Hematopoietic multipotent progenitor cell treated with erythropoietin and hydrocortisone succinate and interleukin-3 and kit ligand, for 6 days (in vitro differentiated cells): ENCODE measurements around the gene PTGDR2.

ENCODE experiments used
- DNase-seq: peaks from one replicate; pipeline ENCODE4 v3.0.0-alpha.2; 2015

The PTGDR2 gene

DNA sequence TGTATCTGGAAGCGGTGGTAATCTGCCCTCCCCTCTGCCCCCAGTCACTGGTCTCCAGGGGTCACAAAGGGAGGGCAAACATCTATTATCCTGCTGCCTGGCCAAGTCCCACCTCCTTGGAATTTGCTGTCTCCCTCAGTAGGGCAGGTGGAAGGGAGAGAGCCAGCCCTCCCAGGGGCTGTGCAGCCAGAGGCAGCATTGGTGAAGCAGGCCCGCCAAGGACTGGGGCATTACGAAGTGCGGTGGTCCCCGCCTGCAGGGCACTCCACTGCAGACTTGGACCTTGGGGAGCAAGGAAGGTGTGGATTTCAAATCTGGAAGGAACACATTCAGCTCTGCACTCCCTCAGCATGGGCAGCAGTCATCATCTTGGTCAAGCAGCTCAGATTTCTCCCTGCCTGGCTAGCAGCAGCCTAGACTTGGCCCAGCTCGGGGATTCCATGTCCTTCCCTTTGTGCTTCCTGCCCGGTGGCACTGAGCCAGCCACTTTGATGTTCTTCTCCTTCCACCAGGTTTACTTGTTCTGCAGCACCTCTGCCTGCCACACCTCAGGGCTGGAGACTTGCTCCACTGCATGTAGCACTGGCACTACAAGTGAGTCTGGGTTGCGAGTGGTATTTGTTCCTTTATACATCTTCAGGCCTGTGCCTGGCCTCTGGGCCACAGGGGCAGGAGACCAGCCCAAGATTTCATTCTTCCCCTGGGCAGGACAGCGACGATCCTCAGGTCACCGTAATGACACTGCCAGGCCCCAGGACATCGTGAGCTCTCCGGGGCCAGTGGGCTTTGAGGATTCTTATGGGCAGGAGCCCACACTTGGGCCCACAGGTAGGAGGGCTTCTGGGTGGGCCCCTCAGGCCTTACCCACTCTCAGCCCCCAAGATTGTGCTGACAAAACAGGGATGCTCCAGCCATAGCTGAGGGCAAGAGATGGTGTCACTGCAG, 18.9 kb upstream of the PTGDR2 start:
- DNase-seq, result no peak

DNA sequence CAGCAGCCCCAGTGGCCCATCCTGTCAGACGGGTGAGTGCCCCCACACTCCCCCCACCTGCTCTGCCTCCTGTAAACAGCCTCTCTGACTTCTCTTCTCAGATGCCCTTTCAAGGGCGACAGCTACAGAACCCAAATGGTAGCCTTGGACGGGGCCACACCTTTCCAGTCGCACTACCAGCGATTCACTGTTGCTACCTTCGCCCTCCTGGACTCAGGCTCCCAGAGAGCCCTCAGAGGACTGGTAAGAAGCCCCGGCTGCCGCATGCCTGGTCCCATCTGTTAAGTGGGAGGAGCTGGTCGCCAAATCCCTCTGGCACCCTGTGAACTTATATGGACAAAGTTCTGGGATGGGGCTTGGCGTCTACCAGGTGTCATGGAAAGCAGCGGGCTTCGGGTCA, 17.8 kb upstream of the PTGDR2 start:
- no peak for DNase-seq

DNA sequence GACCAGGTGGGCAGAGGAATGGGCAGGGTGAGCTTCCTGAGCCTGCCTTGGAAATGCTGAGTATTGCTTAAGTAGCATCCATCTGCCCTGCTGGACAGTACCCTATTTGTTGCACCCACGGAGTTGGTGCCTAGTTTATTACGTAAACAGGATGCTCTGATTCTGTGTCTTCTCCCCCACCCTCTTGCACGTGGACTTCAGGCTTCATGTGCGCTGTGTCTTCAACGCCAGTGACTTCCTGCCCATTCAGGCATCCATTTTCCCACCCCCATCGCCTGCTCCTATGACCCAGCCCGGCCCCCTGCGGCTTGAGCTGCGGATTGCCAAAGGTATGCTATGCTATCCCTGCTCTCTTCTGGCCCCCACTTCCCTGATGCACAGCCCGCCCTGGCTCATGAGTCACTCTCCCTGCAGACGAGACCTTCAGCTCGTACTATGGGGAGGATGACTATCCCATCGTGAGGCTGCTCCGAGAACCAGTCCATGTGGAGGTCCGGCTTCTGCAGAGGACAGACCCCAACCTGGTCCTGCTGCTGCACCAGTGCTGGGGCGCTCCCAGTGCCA, 17.3 kb upstream of the PTGDR2 start:
- no peak for DNase-seq

DNA sequence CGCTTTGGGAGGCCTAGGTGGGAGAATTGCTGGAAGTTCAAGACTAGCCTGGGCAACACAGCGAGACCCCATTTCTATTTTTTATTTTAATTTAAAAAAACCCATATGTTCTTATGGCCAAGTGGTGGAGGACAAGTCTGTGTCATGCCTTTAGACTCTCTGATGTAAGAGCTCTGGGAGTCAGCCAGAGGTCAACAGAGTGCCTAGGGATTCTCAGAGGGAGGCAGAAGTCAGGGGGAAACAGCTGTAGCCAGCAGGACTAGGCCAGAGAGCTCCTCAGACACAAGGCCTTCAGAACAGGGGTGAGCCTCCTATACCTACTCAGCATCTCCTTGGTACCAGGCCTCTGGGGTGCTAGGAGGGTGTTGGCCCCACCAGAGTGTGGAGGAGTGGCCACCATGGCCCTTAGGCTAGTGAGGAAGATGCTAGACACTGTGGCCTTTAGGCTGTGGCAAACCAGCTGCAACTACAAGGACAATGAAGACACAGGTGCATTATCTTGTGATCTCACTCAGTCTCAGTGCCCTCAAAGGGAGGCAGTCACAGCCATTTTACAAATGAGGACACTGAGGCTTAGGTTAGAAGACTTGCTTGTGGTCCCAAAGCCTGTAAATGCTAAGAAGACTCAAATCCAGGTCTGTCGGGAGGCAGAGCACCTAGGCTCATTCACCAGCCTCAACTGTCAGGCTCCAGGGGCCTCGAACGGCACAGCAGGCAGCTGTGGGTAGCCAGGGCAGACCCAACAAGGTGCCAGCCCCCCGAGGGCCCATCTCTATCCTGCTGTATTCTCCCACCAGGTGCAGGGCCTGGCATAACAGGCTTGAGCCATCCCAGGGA, 16.6 kb upstream of the PTGDR2 start:
- DNase-seq, result no peak

DNA sequence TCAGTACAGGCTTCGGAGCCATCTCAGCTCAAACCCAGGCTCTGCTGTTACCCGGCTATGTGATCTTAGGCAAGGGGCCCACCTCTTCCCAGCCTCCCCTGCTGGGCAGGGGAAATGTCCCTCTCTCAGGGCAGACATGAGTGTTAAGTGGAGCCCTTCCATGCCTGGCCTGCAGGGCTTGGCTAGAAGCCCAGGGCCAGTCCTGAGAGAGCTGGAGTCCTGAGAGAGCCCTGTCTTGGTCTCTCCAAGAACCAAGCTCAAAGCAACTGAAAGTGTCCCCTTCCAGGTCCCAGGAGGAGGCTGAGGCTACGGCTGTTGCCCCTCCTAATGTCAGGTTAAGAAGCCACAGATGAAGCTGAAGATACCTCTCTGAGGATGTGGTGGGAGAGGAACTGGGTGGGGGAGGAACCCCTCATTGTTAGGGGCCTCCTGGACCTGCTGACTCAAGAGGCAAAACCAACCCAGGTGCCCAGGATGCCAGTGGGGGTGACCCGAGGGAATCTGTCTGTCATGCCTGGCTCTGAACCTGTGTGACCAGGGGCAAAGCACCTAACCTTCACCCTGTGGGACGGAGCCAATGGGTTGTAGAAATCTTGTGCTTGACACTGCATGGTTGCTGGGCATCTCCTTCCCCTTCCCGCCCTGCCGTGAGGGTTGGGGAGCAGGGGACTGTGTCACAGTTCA, 15.8 kb upstream of the PTGDR2 start:
- no peak for DNase-seq

DNA sequence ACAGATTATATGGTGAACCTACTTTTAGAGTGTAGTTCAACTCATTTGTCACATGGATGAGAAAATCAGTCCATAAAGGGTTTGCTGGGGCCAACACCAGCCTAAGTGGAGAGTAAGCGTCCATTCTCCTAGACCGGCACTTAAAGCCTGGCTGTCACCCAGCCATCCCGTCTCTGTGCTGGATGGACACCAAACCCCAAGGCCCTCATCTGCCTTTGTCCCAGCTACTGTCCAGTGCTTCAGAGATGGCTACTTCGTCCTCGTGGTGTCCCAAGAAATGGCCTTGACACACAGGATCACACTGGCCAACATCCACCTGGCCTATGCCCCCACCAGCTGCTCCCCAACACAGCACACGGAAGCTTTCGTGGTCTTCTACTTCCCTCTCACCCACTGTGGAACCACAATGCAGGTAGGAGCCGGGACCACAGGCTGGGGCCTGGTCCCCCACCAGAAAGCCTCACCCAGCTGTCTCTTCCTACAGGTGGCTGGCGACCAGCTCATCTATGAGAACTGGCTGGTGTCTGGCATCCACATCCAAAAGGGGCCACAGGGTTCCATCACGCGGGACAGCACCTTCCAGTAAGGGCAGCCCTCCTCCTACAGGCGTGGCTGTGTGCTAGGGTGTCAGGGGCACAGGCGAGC, 15.1 kb upstream of the PTGDR2 start:
- no peak for DNase-seq

DNA sequence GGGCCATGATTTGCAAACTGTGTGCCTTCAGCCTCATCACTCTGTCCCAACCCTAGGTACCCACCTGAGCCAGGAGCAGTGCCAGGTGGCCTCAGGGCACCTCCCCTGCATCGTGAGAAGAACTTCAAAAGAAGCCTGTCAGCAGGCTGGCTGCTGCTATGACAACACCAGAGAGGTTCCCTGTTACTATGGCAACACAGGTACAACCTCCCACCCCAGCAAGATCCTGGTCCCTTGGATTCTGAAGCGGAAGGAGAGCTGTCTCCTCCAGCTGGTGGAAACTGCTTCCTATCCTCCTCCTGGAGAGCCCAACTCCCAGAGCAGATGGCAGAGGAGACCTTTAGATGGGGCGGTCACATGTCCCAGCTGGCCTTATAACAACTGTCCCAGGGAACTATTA, 14.5 kb upstream of the PTGDR2 start:
- no peak for DNase-seq

DNA sequence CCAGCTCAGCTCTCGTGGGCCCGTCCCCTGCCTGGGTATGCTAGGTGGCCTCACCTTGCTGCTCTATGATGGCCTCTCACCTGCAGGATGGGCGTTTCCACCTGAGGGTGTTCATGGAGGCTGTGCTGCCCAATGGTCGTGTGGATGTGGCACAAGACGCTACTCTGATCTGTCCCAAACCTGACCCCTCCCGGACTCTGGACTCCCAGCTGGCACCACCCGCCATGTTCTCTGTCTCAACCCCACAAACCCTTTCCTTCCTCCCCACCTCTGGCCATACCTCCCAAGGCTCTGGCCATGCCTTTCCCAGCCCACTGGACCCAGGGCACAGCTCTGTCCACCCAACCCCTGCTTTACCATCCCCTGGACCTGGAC, 13.7 kb upstream of the PTGDR2 start:
- no peak for DNase-seq

DNA sequence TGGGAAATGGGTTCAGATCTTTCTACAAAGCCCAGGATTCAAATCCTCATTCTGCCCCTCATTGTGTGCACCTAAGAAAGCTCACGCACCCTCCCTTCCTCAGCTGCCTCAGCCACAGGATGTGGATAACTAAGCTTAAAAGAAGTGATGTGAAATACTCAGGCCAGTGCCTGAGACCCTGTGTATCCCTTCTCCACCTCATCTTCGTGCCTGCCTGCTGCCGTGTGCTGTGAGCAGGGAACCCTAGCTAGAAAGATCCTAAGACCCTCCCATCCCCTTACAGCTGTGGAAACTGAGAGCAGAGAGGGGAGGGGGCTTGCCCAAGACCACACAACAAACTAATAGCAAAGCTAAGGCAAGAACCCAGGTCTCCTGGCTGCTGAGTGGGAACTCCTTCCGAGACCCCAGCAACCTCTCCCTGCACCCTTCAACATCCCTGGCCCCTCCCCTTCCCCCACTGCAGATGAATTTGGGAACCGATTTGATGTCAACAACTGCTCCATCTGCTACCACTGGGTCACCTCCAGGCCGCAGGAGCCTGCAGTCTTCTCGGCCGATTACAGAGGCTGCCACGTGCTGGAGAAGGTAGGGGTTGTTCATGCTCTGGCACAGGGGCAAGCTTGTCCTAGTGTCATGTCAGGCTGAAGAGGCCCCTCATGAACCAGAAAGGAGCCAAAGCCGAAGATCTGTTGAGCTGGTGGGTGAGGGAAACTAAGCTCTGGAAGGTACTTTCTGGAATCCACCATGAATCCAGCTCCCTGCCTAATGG, 13.1 kb upstream of the PTGDR2 start:
- DNase-seq, result no peak

DNA sequence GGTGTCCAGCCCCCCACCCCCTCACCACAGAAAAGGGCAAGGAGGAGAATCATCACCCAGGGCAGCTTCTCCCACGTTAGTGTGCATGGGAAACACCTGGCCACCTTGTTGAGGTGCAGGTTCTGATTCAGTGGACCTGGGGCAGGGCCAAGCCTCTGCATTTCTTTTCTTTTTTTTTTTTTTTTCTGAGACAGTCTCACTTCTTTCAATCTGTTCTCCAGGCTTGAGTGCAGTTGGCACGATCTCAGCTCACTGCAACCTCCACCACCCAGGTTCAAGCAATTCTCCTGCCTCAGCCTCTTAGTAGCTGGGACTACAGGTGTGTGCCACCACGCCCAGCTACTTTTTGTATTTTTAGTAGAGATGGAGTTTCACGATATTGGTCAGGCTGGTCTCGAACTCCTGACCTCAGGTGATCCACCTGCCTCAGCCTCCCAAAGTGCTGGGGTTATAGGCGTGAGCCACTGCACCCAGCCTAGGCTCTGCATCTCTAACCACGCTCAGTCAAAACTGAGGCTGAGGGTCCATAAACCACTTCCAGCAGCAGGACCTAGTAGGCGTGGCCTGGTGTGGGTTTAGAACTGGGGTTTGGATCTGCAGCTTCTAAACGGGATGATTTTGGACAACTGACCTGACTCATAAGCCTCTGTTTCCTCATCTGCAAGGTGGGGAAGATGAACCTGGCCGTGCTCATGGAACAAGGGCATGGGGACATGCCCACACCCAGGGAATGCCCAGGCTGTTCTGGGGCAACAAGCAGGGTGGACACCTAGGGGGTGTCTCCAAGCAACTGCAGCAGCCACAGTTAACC, 12.3 kb upstream of the PTGDR2 start:
- no peak for DNase-seq

DNA sequence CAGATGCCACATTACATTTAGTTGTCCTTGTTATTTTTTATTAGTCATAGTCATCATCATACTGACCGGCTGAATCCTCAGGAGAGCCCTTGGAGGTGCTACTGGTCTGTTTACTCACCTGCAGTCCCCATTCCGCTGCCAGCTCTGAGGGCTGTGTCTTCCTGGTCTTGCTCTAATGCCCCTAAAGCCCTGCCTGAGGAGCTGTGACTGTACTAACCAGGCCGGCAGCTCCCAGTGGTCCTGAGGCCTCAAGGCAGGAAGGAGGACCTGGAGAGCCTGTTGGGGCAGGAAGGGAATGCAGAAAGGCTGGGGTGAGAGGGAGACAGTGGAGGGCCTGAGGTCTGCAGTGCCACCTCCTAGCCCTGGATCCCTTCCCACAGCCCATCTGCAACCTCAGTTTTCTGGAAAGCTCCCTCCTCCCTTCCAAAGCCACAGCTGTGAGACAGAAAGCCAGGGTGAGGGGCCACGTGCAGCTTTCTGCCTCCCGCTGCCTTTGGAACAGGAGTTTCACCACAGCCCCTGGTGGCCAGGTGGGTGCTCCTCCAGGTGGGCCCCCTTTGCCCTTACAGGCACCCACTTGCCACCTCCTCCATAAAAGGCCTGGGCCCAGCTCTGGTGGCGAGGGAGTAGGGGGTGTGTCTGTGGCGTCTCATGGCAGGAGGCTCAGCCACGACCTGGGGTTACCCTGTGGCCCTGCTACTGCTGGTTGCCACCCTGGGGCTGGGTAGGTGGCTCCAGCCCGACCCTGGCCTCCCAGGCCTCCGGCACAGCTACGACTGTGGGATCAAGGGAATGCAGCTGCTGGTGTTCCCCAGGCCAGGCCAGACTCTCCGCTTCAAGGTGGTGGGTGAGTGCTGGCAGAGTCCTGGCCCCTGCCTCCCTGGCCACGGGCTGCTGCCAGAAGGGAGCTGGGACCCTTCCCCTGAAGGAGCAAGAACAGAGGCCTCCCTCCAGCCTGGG, 11.4 kb upstream of the PTGDR2 start, which contains the start of gene ZP1:
TSS of gene ZP1 (plus strand) at position 632 of the 960 bp plus-strand sequence. CDS start at position 652, 20 bp downstream.
- no peak for DNase-seq

DNA sequence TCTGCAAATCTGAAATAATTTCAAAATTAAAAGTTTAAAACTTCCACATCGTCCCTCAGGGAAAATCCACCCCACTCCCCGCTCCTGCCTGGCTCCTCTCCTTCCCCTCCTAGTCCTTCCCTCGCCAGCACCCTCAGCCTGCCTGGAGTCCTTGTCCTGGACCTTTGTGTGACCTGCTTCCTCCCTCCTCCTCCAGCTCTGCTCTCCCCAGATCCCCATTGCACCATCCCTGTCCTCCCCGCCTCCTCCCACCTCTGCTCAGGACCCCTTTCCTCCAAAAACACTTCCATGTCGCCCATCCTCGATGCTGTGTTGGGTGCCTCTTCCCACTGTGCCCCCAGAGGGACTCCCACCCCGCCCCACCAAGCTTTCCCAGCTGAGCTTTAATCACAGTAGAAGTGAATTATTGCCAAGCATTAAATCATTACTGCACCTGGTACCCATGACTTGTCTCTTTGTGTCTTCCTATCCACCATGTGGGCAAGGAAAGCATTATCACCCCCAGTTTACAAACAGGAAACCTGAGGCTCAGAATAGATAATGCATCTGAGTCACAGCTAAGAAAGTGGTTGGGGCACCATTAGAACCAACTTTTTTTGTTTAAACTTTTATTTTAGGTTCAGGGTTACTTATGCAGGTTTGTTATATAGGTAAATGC, 9.2 kb upstream of the PTGDR2 start:
- peak; percentile 70 for DNase-seq

DNA sequence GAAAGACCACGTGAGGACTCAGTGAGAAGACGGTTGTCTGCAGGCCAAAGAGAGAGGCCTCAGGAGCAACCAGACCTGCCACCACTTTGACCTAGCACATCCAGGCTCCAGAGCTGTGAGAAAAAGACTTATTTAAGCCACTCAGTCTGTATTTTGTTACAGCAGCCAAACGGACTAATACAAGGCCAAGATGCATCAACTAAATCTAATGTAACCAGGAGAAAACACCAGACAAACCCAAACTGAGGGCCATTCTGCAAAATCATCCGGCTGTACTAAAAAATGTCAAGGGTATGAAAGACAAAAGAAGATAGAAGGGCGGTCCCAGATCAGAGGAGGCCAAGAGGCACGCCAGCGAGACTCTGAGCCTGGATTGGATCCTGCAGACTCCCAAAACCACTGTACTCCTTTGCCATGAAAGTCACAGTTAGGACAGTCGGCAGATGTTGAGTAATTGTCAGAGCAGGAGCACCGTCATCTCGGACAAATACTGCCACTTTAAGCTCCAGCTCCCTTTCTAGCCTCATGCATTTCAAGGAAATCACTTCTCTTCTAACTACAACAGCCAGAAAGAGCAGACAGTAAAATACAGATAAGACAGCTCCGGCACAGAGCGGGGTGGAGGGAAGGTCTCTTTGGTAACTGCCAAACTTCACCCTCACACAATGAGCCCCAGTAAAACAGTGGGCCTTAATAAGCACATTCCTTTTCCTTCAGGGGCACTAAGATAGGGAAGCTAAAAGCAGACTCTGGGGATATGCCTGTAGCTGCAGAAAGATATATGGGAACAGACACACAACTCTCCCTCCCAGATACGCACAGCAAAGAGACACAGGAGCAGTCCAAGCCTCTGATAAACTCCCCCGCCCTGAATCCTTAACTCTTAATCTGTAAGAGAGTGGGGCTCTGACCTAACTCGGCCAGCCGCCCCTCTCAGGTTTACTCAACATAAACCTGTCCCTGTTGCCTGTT, 8.1 kb upstream of the PTGDR2 start:
- DNase-seq, result peak; percentile 78

DNA sequence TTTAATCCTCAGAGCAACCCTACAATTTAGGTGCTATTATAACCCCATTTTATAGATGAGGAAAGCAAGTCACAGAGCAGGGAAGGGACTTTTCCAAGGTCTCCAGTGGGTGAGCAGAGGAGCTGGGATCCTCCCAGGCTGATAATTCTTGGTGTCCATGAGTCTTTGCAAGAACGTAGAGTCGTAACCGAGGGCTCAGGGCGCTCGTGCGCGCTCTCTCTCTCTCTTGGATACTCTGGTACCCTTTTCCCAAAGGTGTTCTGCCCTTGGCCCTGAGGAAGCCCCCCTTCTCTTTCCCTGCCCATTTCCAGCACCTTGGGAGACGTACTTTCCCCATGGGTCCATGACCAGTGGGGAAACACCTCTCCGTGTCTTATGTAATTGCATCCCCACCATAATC, 6.4 kb upstream of the PTGDR2 start:
- no peak for DNase-seq

DNA sequence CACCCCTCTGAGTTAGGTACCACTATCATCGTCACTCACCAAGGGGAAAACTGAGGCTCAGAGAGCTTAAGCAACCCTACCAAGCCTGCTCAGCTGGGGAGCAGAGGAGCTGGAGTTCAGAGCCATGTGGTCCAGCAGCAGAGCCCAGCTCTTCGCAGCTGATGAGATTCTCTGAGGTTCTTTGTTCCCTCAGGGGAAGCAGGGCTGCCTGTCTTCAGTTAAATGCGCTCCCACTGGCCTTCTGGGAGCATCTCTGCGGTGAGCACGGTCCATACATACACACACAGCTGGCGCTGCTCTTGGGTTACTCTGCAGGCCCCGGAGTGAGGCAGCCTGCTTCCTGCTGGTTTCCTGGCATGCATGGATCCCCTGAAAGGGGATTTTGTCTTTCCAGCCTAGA, 5.2 kb upstream of the PTGDR2 start:
- DNase-seq, result no peak

DNA sequence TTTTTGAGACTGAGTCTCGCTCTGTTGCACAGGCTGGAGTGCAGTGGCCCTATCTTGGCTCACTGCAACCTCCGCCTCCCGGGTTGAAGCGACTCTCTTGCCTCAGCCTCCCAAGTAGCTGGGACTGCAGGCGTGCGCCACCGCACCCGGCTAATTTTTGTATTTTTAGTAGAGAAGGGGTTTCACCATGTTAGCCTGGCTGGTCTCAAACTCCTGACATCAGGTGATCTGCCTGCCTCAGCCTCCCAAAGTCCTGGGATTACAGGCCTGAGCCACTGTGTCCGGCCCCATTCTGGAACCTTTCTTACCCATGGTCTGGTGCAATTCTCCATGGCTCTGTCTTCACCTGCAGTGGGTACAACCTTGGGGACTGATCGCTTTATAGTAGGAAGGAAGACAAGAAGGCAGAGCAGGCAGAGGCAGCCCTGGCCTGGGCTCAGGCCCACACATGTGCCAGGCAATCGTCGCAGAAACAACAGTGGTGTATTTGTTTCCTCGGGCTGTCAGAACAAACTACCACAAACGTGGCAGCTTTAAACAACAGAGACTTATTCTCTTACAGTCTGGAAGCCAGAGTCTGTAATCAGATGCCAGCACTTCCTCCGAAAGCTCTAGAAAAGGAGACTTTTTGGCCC, 4.0 kb upstream of the PTGDR2 start:
- no peak for DNase-seq
